ENCODE measurements around the gene FGA.

GRCh38 chr4:154623995-154624394 is 33.5 kb upstream of the FGA start:
- no peak for TF ChIP-seq CTCF (IDR thresholded peaks at IDR 0.05)
- no peak for TF ChIP-seq POLR2AphosphoS5 (IDR thresholded peaks at IDR 0.05; ENCODE audit: low read depth, low read length)
- TF ChIP-seq CHD2 (IDR thresholded peaks at IDR 0.05; ENCODE audit: low read length, partially characterized antibody) = no peak
- no peak for TF ChIP-seq NFIC (IDR thresholded peaks at IDR 0.05; ENCODE audit: borderline replicate concordance)
- TF ChIP-seq EP300 (IDR thresholded peaks at IDR 0.05; ENCODE audit: borderline replicate concordance in 1 of 2, low read depth in 1 of 2, low read length in 1 of 2) = no peak
- TF ChIP-seq RAD21 (IDR thresholded peaks at IDR 0.05; ENCODE audit: low read length) = no peak
- TF ChIP-seq MXI1 (IDR thresholded peaks at IDR 0.05; ENCODE audit: low read depth, low read length) = no peak
- no peak for TF ChIP-seq EZH2phosphoT487 (IDR thresholded peaks at IDR 0.05; ENCODE audit: borderline replicate concordance, low read depth)
